ENCODE measurements around the gene BTF3.
"Not testable (repeated sequence)": the region's sequence is repeated elsewhere in the genome, so short reads cannot be mapped to it uniquely, and the experiment has no call there.

Gene BTF3

GRCh38 chr5:73498057-73498992 lies at the start of gene BTF3:
Gene BTF3 (plus strand): TSS chr5:73498442. CDS start chr5:73498668, 226 bp downstream.
- peak; percentile 95 for DNase-seq (ENCODE audit: low spot score)

- DNase-seq (ENCODE audit: low spot score), result peak; percentile 16
These were observed 49.6 kb upstream of the BTF3 start, which contains the start of gene FOXD1 for GRCh38 chr5:73448463-73449136. Gene FOXD1 (minus strand): TSS chr5:73448777. CDS start chr5:73448362, 415 bp downstream.

- no peak for DNase-seq (ENCODE audit: low spot score)
These were observed 48.1 kb upstream of the BTF3 start for GRCh38 chr5:73450137-73450536.

- no peak for DNase-seq (ENCODE audit: low spot score)
These were observed 47.5 kb upstream of the BTF3 start for GRCh38 chr5:73450672-73451223.

- no peak for DNase-seq (ENCODE audit: low spot score)
These were observed 46.8 kb upstream of the BTF3 start for GRCh38 chr5:73451224-73452130.

GRCh38 chr5:73452215-73452614 lies 46.0 kb upstream of the BTF3 start:
- DNase-seq (ENCODE audit: low spot score), result no peak

- DNase-seq (ENCODE audit: low spot score), result no peak
These were observed 43.7 kb upstream of the BTF3 start for GRCh38 chr5:73454379-73455036.

GRCh38 chr5:73456462-73456861 lies 41.8 kb upstream of the BTF3 start:
- DNase-seq (ENCODE audit: low spot score), result not testable (repeated sequence)

GRCh38 chr5:73459366-73459765 lies 38.9 kb upstream of the BTF3 start:
- no peak for DNase-seq (ENCODE audit: low spot score)

- DNase-seq (ENCODE audit: low spot score), result no peak
These were observed 38.1 kb upstream of the BTF3 start for GRCh38 chr5:73460133-73460532.

GRCh38 chr5:73464016-73464745 lies 34.1 kb upstream of the BTF3 start:
- DNase-seq (ENCODE audit: low spot score), result no peak

- DNase-seq (ENCODE audit: low spot score), result not testable (repeated sequence)
These were observed 29.6 kb upstream of the BTF3 start for GRCh38 chr5:73468638-73469037.

GRCh38 chr5:73469878-73470277 lies 28.4 kb upstream of the BTF3 start:
- DNase-seq (ENCODE audit: low spot score), result no peak

GRCh38 chr5:73471654-73472053 lies 26.6 kb upstream of the BTF3 start:
- DNase-seq (ENCODE audit: low spot score), result no peak

GRCh38 chr5:73472116-73472515 lies 26.1 kb upstream of the BTF3 start:
- no peak for DNase-seq (ENCODE audit: low spot score)

GRCh38 chr5:73480500-73480899 lies 17.7 kb upstream of the BTF3 start:
- no peak for DNase-seq (ENCODE audit: low spot score)

GRCh38 chr5:73482383-73483136 lies 15.7 kb upstream of the BTF3 start:
- no peak for DNase-seq (ENCODE audit: low spot score)

- DNase-seq (ENCODE audit: low spot score), result no peak
These were observed 14.6 kb upstream of the BTF3 start for GRCh38 chr5:73483676-73484075.

GRCh38 chr5:73484511-73484910 lies 13.7 kb upstream of the BTF3 start:
- DNase-seq (ENCODE audit: low spot score), result no peak

GRCh38 chr5:73485715-73486114 lies 12.5 kb upstream of the BTF3 start:
- DNase-seq (ENCODE audit: low spot score), result no peak

All from COLO829 (cell line).